Psoas muscle (tissue), 8 donors: ENCODE results near the gene CIC. TPM values are rescaled to one million over a fixed set of nuclear protein-coding genes. Genes with fewer than 3 reads are reported as not detected.

ENCODE experiments used
- ATAC-seq, 4 donors: fragments of 200-7000 bp; cut with Tn5 transposase; one replicate each; pipeline ENCODE4 v1.9.1; 2020; ENCODE audit warnings: moderate library complexity in 3 of 4, mild to moderate bottlenecking in 2 of 4
- DNase-seq, 2 donors: peaks; one replicate each; pipeline ENCODE4 v3.0.0-alpha.2; 2020
- H3K27ac ChIP-seq: fragments of 200-600 bp; one replicate; pipeline ENCODE4 v1.8.0; 2022
- H3K27me3 ChIP-seq, 3 donors: fragments of 200-600 bp in 1 of 3; one replicate each; pipeline versions ENCODE4 v1.6.1 to v1.8.0; 2013 to 2022; ENCODE audit warnings: low read length in 2 of 3, mild to moderate bottlenecking in 2 of 3, moderate library complexity in 1 of 3; ENCODE audit not compliant: insufficient read depth in 3 of 3
- H3K36me3 ChIP-seq, 2 donors: fragments of 200-600 bp in 1 of 2; one replicate each; pipeline versions ENCODE4 v1.6.1 to v1.8.0; 2013 to 2022; ENCODE audit warnings: low read depth in 1 of 2, mild to moderate bottlenecking in 1 of 2, moderate library complexity in 1 of 2; ENCODE audit not compliant: insufficient read depth in 1 of 2
- H3K4me1 ChIP-seq: fragments of 200-600 bp; one replicate; pipeline ENCODE4 v1.8.0; 2022
- H3K4me3 ChIP-seq: fragments of 200-600 bp; one replicate; pipeline ENCODE4 v1.8.0; 2022; ENCODE audit warnings: mild to moderate bottlenecking
- H3K9me3 ChIP-seq: fragments of 200-600 bp; one replicate; pipeline ENCODE4 v1.8.0; 2022
- WGBS, 3 donors: extraction: QIAGEN DNeasy Blood & Tissue Kit; methylation state at CpG; one replicate each; pipeline versions ENCODE4 v1.1.6 to v1.1.7; 2013; 5-methylcytosine and 5-hydroxymethylcytosine counted together
- intact Hi-C, 2 donors: fragments of 100-400 bp; cut with DNase I; formaldehyde crosslinking; loops; one replicate each; pipeline versions ENCODE4 v1.11.0 to v1.14.2; 2022
- polyA plus RNA-seq, 3 donors: library from polyadenylated mRNA; stranded (reverse); fragments of 200-250 nt; gene quantifications; one replicate each; pipeline ENCODE4 v1.2.3, GENCODE V29; 2013
- total RNA-seq, 4 donors: library from RNA; stranded (reverse); fragmentation: NEBNext Ultra II Directional in 2 of 4; extraction: Animal tissue kit (Norgen Biotek cat#: 25700) in 2 of 4; gene quantifications; one replicate each; pipeline versions ENCODE4 v1.2.1 to v1.2.4, GENCODE V29; 2021 to 2023
- TF ChIP-seq, protein P1 (sequence below): fragments of 200-600 bp; IDR thresholded peaks from one replicate; pipeline ENCODE4 v1.8.0; 2022; ENCODE audit warnings: antibody characterized with exemption
- donor health status: healthy with polysubstance abuse.
- donor health status: DM: no; HTN: no; CAD: no; lungs with moderate emphysema.
- donor health status: Bipolar disorder and iron deficiency.
- donor health status: healthy.
- donor health status: DM: yes; HTN: yes; CAD: no.
- donor health status: DM: no; HTN: no; CAD: no.
- donor health status: DM: no; HTN: no; CAD: no.
- donor health status: DM: yes; HTN: yes; CAD: no.

The CIC gene
- total and polyA plus RNA-seq, 7 donors, result 17.1 to 55.0 (median 36.4) TPM

GRCh38 chr19:42323473-42323851 lies 54.4 kb downstream of the CIC start:
- 12 to 18% (median 13%) methylated on average over 28 to 29 of the region's 29 CpGs for WGBS, 3 donors
- Histone ChIP-seq H3K9me3 (no peaks in the 10 kb centered on the region), H3K27me3 (peaks cover 0 to 22% (median 14%) of the 10 kb centered on the region in 3 donors), H3K4me3 (no peak overlapping the region), H3K4me1 (peaks cover 17% of the 10 kb centered on the region), H3K36me3 (no peaks in the 10 kb centered on the region), H3K27ac (no peak overlapping the region)
- TF ChIP-seq, protein P1, sequence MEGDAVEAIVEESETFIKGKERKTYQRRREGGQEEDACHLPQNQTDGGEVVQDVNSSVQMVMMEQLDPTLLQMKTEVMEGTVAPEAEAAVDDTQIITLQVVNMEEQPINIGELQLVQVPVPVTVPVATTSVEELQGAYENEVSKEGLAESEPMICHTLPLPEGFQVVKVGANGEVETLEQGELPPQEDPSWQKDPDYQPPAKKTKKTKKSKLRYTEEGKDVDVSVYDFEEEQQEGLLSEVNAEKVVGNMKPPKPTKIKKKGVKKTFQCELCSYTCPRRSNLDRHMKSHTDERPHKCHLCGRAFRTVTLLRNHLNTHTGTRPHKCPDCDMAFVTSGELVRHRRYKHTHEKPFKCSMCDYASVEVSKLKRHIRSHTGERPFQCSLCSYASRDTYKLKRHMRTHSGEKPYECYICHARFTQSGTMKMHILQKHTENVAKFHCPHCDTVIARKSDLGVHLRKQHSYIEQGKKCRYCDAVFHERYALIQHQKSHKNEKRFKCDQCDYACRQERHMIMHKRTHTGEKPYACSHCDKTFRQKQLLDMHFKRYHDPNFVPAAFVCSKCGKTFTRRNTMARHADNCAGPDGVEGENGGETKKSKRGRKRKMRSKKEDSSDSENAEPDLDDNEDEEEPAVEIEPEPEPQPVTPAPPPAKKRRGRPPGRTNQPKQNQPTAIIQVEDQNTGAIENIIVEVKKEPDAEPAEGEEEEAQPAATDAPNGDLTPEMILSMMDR, result no peak
- intact Hi-C loops, result loop anchor here in 1 of 2 donors (2.0 kb wide), 1 partner anchor 77 kb away; no protein-coding TSS in a partner anchor
- DNase-seq (no peak), ATAC-seq (no peak)

- intact Hi-C loops, result loop anchor here in 1 of 2 donors (2.0 kb wide), 1 partner anchor 77 kb away; no protein-coding TSS in a partner anchor
- 1 to 3% (median 1%) methylated on average over 49 to 88 of the region's 92 CpGs for WGBS, 3 donors
- peak overlapping the region; percentile 91 for H3K4me3 ChIP-seq
- peaks cover 0 to 22% (median 14%) of the 10 kb centered on the region in 3 donors for H3K27me3 ChIP-seq
- no peak overlapping the region for H3K27ac ChIP-seq
- DNase-seq (no peak), ATAC-seq (no peak)
- H3K9me3 ChIP-seq, result no peaks in the 10 kb centered on the region
- H3K36me3 ChIP-seq, result no peaks in the 10 kb centered on the region
- H3K4me1 ChIP-seq, result peaks cover 17% of the 10 kb centered on the region
- TF ChIP-seq, protein P1, result no peak
Measured at GRCh38 chr19:42323852-42324654, 55.0 kb downstream of the CIC start.

GRCh38 chr19:42324655-42325307 lies 55.7 kb downstream of the CIC start:
- Histone ChIP-seq H3K4me1 (peaks cover 17% of the 10 kb centered on the region), H3K9me3 (no peaks in the 10 kb centered on the region), H3K27ac (no peak overlapping the region), H3K36me3 (no peaks in the 10 kb centered on the region), H3K27me3 (peaks cover 0 to 22% (median 14%) of the 10 kb centered on the region in 3 donors), H3K4me3 (peak overlapping the region; percentile 91)
- WGBS, 3 donors, result 2 to 4% (median 2%) methylated on average over 22 to 37 of the region's 38 CpGs
- intact Hi-C loops, result loop anchor here in 1 of 2 donors (5.0 kb wide), 1 partner anchor 192 kb away; the partner anchor contains the start of gene POU2F2
- no peak for ATAC-seq
- TF ChIP-seq, protein P1, result peak; percentile 83
- DNase-seq, result no peak

DNA sequence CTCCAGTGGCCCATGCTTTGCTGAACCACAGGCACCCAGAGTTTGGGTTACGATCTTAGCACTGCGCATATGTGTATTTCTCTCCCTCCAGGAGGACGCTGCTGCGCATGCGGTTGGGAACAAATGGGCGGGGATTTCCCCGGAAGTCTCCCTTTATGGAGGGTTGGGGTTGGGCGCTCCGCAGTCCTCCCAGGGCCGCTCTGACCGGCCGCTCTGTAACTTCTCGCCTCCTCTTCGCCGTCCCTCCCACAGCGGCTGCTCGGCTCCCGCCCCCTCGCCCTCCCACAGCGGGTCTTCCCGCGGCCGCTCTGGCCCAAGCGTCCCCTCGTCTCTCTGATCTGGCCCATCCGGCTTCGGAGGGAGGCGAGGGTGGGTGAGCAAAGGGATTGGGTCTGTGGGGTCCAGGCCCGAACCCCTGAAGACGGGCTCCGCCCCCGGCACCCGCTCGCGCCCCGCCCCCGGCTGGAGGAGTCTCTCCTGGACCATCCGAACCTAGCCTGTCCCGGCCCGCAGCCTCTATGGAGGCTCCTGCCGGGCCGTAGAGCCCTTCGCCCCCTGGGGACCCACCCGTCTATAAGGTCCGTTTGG lies 56.4 kb downstream of the CIC start, which contains the start of gene MEGF8:
MEGF8 (plus strand) TSS at position 328 of the 588 bp plus-strand sequence. CDS start 609 bp downstream, outside the sequence.
- H3K27me3 ChIP-seq, result peaks cover 0 to 22% (median 14%) of the 10 kb centered on the region in 3 donors
- TF ChIP-seq, protein P1, result no peak
- no peaks in the 10 kb centered on the region for H3K9me3 ChIP-seq
- DNase-seq (peak; percentile 97 to 99), ATAC-seq (peak; percentile 97)
- peak within 1 kb of the TSS; percentile 77 for H3K27ac ChIP-seq
- 0 to 1% (median 1%) methylated on average over 45 of the region's 45 CpGs for WGBS, 3 donors
- peak within 1 kb of the TSS; percentile 91 for H3K4me3 ChIP-seq
- no peaks in the 10 kb centered on the region for H3K36me3 ChIP-seq
- intact Hi-C loops, result loop anchor here in 1 of 2 donors (5.0 kb wide), 1 partner anchor 193 kb away; the partner anchor contains the start of gene POU2F2
- H3K4me1 ChIP-seq, result peaks cover 17% of the 10 kb centered on the region
